PC-9 (cell line): Measurements from ENCODE around the gene GSDME. TPM values are rescaled to one million over a fixed set of nuclear protein-coding genes. Genes with fewer than 3 reads are reported as not detected.

ENCODE experiments used
- BruUV-seq: library from RNA; stranded (reverse); fragments of 400-500 nt; replicated peaks from 2 replicates; lab custom pipeline; 2021; lab: Mats Ljungman, UMichigan
- CTCF ChIA-PET: fragments of 300-600 bp; sonication (Branson Sonifier 250); formaldehyde crosslinking; loops from one replicate; lab custom pipeline; 2022; ENCODE audit warnings: antibody characterized with exemption; lab: Charles Lee
- POLR2A ChIA-PET: fragments of 300-600 bp; sonication (Branson Sonifier 250); formaldehyde crosslinking; loops from one replicate; lab custom pipeline; 2022; ENCODE audit warnings: antibody characterized with exemption; ENCODE audit not compliant: unreplicated experiment; lab: Charles Lee
- DNase-seq, 2 experiments: peaks; one replicate each; pipeline versions ENCODE4 v3.0.0 to v3.0.0-alpha.2; 2015 to 2022; ENCODE audit warnings: mixed read lengths in 1 of 2
- H2AFZ ChIP-seq: fragments of 200-600 bp; sonication (generic); 2 replicates; pipeline ENCODE4 v1.8.1; 2017; ENCODE audit warnings: antibody characterized with exemption
- H3F3A ChIP-seq: fragments of 200-600 bp; sonication (generic); 2 replicates; pipeline ENCODE4 v1.8.1; 2017; ENCODE audit warnings: antibody characterized with exemption, mild to moderate bottlenecking, low read depth; ENCODE audit not compliant: insufficient read depth
- H3K27ac ChIP-seq: fragments of 200-600 bp; sonication (generic); 2 replicates; pipeline ENCODE4 v1.6.1; 2016; ENCODE audit warnings: mixed run types
- H3K27me3 ChIP-seq: fragments of 200-600 bp; sonication (generic); 2 replicates; pipeline ENCODE4 v1.6.1; 2016; ENCODE audit warnings: low read depth, mixed run types; ENCODE audit not compliant: insufficient read depth
- H3K36me3 ChIP-seq: fragments of 200-600 bp; sonication (generic); 2 replicates; pipeline ENCODE4 v1.6.1; 2016; ENCODE audit warnings: low read depth, mixed run types
- H3K4me1 ChIP-seq: fragments of 200-600 bp; sonication (generic); replicated peaks from 2 replicates; pipeline ENCODE4 v1.6.1; 2016; ENCODE audit warnings: mixed run types; ENCODE audit not compliant: insufficient read depth
- H3K4me2 ChIP-seq: fragments of 200-600 bp; sonication (generic); 2 replicates; pipeline ENCODE4 v1.6.1; 2017; ENCODE audit warnings: mixed run types
- H3K4me3 ChIP-seq: fragments of 200-600 bp; sonication (generic); 2 replicates; pipeline ENCODE4 v1.6.1; 2016; ENCODE audit warnings: mixed run types
- H3K79me2 ChIP-seq: fragments of 200-600 bp; sonication (generic); 2 replicates; pipeline ENCODE4 v1.6.1; 2017; ENCODE audit warnings: low read depth, mixed run types
- H3K9me2 ChIP-seq: fragments of 200-600 bp; sonication (generic); 2 replicates; pipeline ENCODE4 v1.8.1; 2017; ENCODE audit warnings: mild to moderate bottlenecking; ENCODE audit not compliant: insufficient read depth
- H3K9me3 ChIP-seq: fragments of 200-600 bp; sonication (generic); 2 replicates; pipeline ENCODE4 v1.8.1; 2016; ENCODE audit warnings: low read depth; ENCODE audit not compliant: insufficient read depth
- H4K20me1 ChIP-seq: fragments of 200-600 bp; sonication (generic); 2 replicates; pipeline ENCODE4 v1.8.1; 2017; ENCODE audit not compliant: insufficient read depth
- EZH2 ChIP-seq: fragments of 200-600 bp; sonication (generic); IDR thresholded peaks from 2 replicates; pipeline ENCODE4 v1.8.0; 2017; ENCODE audit warnings: antibody characterized with exemption, low read depth
- intact Hi-C: fragments of 100-400 bp; cut with micrococcal nuclease; formaldehyde crosslinking; loops from one replicate; pipeline ENCODE4 v1.10.0; 2022; ENCODE audit not compliant: unreplicated experiment
- total RNA-seq: library from RNA; stranded (reverse); gene quantifications from 2 replicates; pipeline ENCODE4 v1.2.3, GENCODE V29; 2021
- TF ChIP-seq, protein P1 (sequence below): fragments of 200-600 bp; sonication (generic); conservative IDR thresholded peaks from 2 replicates; pipeline ENCODE4 v1.6.1; 2017; ENCODE audit warnings: mixed run types, antibody characterized with exemption, mild to moderate bottlenecking, moderate library complexity

GSDME gene
- total RNA-seq, 1 experiment from 2014 or later, result 11.5 TPM

DNA sequence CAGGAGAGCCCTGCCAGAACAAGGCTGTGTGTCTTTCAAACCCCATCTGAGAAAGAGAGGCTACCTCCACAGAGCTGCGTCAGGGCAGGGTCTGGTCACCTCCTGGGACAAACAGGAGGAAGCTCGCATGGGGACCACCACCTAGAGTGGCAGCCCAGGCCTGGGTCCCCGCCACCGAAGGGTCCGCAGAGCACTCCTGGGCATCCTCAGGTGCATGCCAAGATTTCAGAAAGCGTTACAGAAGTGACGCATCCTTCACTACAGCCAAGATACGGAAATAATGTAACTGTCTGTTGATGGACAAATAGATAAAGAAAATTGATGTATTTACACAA lies 42.6 kb downstream of the GSDME start:
- H3K4me3 ChIP-seq, result no peak overlapping the region
- TF ChIP-seq, protein P1, sequence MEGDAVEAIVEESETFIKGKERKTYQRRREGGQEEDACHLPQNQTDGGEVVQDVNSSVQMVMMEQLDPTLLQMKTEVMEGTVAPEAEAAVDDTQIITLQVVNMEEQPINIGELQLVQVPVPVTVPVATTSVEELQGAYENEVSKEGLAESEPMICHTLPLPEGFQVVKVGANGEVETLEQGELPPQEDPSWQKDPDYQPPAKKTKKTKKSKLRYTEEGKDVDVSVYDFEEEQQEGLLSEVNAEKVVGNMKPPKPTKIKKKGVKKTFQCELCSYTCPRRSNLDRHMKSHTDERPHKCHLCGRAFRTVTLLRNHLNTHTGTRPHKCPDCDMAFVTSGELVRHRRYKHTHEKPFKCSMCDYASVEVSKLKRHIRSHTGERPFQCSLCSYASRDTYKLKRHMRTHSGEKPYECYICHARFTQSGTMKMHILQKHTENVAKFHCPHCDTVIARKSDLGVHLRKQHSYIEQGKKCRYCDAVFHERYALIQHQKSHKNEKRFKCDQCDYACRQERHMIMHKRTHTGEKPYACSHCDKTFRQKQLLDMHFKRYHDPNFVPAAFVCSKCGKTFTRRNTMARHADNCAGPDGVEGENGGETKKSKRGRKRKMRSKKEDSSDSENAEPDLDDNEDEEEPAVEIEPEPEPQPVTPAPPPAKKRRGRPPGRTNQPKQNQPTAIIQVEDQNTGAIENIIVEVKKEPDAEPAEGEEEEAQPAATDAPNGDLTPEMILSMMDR, result no peak
- TF ChIP-seq EZH2, result no peak
- H3K79me2 ChIP-seq, result no peaks in the 10 kb centered on the region
- no peaks in the 10 kb centered on the region for H3K27me3 ChIP-seq
- no peaks in the 10 kb centered on the region for H3K9me3 ChIP-seq
- H3K4me2 ChIP-seq, result no peak overlapping the region
- no peaks in the 10 kb centered on the region for H4K20me1 ChIP-seq
- intact Hi-C loops, result no loop called here
- 0 out of 2 replicates have a peak, but pooled peaks cover 7% of the 10 kb centered on the region for H3K4me1 ChIP-seq
- CTCF ChIA-PET, result no interaction called here
- H3K27ac ChIP-seq, result no peak overlapping the region
- no peak for DNase-seq
- no peaks in the 10 kb centered on the region for H3K9me2 ChIP-seq
- H3F3A ChIP-seq, result peaks cover 4% of the 10 kb centered on the region; the same call in 1 of the 2 replicates
- no TSS peak for BruUV-seq
- POLR2A ChIA-PET, result interaction anchor here (0.6 kb wide), 1 partner anchor 413 kb away, joined by 6 read pairs; no protein-coding TSS in a partner anchor
- no peak overlapping the region for H2AFZ ChIP-seq
- H3K36me3 ChIP-seq, result no peaks in the 10 kb centered on the region

DNA sequence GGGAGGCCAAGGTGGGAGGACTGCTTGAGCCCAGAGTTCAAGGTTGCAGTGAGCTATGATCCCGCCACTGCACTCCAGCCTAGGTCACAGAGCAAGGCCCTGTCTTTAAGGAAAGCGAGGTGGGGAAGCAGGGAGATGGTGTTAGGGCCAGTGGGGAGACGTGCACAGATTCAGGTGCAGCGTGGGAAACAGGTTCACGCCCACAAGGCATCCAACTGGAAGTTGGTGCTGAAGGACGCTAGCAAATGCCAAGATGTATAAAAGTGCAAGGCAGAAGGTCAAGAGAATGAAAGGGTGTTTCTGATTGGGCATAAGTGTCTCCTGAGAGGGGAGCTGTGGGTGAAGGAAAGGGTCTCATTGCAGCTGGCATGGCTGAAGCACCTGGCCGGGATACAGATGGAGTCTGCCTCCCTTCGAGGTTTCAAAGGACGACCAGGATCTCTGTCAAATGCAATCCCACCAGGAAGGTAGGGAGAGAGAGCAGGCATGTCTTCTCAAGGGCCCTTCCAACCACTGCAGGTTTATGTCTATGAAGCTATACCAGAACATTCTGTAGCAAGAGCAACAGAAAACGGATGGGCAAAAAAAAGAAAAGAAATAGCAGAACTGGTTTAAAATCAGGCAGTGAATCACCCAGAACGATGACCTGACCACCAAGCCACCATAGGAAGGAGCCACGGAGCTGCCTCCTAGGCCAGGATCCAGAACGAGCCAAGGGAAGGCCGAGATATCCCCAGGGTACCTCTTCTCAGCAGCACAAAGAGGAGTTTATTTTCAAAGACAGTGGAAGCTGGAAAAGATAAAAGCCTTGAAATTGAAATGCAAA lies 43.2 kb downstream of the GSDME start:
- Histone ChIP-seq H3K9me2 (no peaks in the 10 kb centered on the region), H4K20me1 (no peaks in the 10 kb centered on the region), H3K4me2 (no peak overlapping the region), H3K9me3 (no peaks in the 10 kb centered on the region), H3K79me2 (no peaks in the 10 kb centered on the region), H3K27ac (no peak overlapping the region), H3F3A (peaks cover 4% of the 10 kb centered on the region; the same call in 1 of the 2 replicates), H3K36me3 (no peaks in the 10 kb centered on the region), H3K4me3 (no peak overlapping the region), H2AFZ (no peak overlapping the region), H3K27me3 (no peaks in the 10 kb centered on the region), H3K4me1 (0 out of 2 replicates have a peak, but pooled peaks cover 3% of the 10 kb centered on the region)
- intact Hi-C loops, result no loop called here
- no TSS peak for BruUV-seq
- POLR2A ChIA-PET, result interaction anchor here (0.6 kb wide), 1 partner anchor 413 kb away, joined by 6 read pairs; no protein-coding TSS in a partner anchor
- DNase-seq, result no peak
- CTCF ChIA-PET, result no interaction called here
- TF ChIP-seq, protein P1, result no peak
- TF ChIP-seq EZH2, result no peak

DNA sequence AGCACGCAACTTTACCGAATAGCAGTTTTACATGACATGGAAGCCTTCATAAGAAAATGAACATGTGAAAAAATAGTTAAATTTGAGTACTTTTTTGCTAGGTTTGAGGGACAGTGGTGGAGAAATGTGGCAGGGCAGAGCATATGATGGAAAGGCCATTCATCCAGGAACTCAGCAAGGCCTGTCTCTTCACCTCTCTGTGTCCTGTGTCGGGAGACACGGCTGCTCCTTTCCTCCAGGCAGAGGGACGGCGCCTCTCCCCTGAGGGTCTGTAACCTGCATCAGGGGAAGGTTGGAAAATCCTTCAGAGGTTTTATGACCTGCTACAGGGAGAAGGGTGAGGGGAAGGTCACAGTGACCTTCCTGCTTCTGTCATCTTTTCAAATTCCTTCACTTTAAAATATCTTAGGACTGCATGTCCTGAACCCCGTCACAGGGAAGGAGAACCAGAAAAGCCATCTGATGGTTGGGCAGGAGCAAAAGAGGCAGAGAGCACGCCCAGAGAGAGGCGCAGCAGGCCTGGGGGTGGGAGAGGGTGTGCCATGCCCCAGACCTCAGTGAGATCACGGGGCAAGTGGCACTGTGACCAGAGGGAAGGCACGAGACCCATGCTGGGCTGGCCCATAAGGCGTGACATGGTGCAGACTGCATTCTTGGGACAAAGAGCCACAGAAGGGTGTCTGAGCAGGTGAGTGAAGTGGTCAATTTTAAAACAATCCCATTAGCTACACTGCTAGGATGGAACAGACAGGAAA lies 44.0 kb downstream of the GSDME start:
- Histone ChIP-seq H3K36me3 (no peaks in the 10 kb centered on the region), H4K20me1 (no peaks in the 10 kb centered on the region), H3K9me3 (no peaks in the 10 kb centered on the region), H3K27me3 (no peaks in the 10 kb centered on the region), H3K4me1 (no peaks in the 10 kb centered on the region), H2AFZ (no peak overlapping the region), H3K4me3 (no peak overlapping the region), H3F3A (peaks cover 4% of the 10 kb centered on the region; the same call in 1 of the 2 replicates), H3K27ac (no peak overlapping the region), H3K9me2 (no peaks in the 10 kb centered on the region), H3K4me2 (no peak overlapping the region), H3K79me2 (no peaks in the 10 kb centered on the region)
- no peak for DNase-seq
- TF ChIP-seq, protein P1, result no peak
- TF ChIP-seq EZH2, result no peak
- intact Hi-C loops, result no loop called here
- CTCF ChIA-PET, result no interaction called here
- BruUV-seq, result no TSS peak
- POLR2A ChIA-PET, result no interaction called here
